ENCODE results near the gene OTUD6A. TPM values are rescaled to one million over a fixed set of nuclear protein-coding genes. Genes with fewer than 3 reads are reported as not detected.

OTUD6A gene
- total RNA-seq, 2 experiments from 2014 or later = not detected

DNA sequence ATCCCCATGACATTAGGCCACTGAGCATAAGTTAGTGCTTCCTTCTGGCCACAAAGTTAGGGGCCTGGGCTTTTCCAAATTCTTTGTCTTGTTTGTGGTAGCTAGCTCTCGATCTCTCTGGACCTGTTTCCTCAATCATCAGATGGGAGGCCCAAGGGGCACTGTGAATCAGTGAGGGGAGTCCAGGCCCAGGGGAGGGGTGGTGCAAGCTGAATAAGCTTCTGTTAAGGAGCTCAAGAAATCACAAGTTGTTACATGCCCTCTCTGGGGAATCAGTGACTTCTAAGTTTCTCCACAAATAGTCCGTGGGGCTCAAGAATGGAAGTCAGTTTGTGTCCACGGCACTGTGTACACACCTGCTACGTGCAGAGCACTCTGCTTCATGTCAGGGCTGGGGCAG is 27.6 kb upstream of the OTUD6A start:
- Mint-ChIP-seq H3K4me3 (no peak overlapping the region), H3K27me3 (no peaks in the 10 kb centered on the region), H3K27ac (no peak overlapping the region), H3K4me1 (peaks cover 10% of the 10 kb centered on the region), H3K9me3 (ENCODE audit: low read depth) (no peaks in the 10 kb centered on the region), H3K36me3 (no peaks in the 10 kb centered on the region)
- CTCF ChIA-PET = interaction anchor here (1.1 to 1.2 kb wide), 2 partner anchors 63 to 98 kb away, joined by 4 to 5 read pairs; no protein-coding TSS in a partner anchor
- DNase-seq (no peak), ATAC-seq (no peak)

- no peaks in the 10 kb centered on the region for H3K9me3 Mint-ChIP-seq (ENCODE audit: low read depth)
- no peak overlapping the region for H3K27ac Mint-ChIP-seq
- CTCF ChIA-PET = no interaction called here
- DNase-seq (no peak), ATAC-seq (no peak)
- H3K27me3 Mint-ChIP-seq = no peaks in the 10 kb centered on the region
- no peaks in the 10 kb centered on the region for H3K36me3 Mint-ChIP-seq
- no peak overlapping the region for H3K4me3 Mint-ChIP-seq
- H3K4me1 Mint-ChIP-seq = no peaks in the 10 kb centered on the region
Measured at GRCh38 chrX:70038515-70038914, 23.7 kb upstream of the OTUD6A start.

GRCh38 chrX:70038951-70039350 is 23.3 kb upstream of the OTUD6A start:
- Mint-ChIP-seq H3K27ac (no peak overlapping the region), H3K9me3 (ENCODE audit: low read depth) (no peaks in the 10 kb centered on the region), H3K4me1 (no peaks in the 10 kb centered on the region), H3K36me3 (no peaks in the 10 kb centered on the region), H3K27me3 (no peaks in the 10 kb centered on the region), H3K4me3 (no peak overlapping the region)
- ATAC-seq = no peak
- CTCF ChIA-PET = no interaction called here
- DNase-seq = no peak

DNA sequence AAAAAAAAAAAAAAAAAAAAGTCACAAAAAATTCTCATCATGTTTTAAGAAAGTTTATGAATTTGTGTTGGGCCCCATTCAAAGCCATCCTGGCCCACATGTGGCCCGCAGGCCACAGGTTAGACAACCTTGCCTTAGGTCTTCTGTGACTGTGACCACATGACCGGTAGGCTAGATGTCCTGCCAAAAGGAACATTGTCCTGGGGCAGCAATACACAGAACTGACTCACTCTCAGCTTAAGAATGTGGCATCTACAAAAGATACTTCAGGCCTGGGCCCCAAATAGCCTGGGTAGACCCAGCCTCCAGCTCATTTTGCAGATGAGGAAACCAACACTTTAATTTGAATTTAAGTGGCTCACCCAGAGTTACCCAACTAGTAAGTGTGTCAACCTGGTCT is 22.5 kb upstream of the OTUD6A start:
- Mint-ChIP-seq H3K27me3 (peaks cover 2% of the 10 kb centered on the region), H3K4me1 (no peaks in the 10 kb centered on the region), H3K9me3 (ENCODE audit: low read depth) (no peaks in the 10 kb centered on the region), H3K4me3 (no peak overlapping the region), H3K27ac (no peak overlapping the region), H3K36me3 (no peaks in the 10 kb centered on the region)
- ATAC-seq = no peak
- CTCF ChIA-PET = no interaction called here
- no peak for DNase-seq

DNA sequence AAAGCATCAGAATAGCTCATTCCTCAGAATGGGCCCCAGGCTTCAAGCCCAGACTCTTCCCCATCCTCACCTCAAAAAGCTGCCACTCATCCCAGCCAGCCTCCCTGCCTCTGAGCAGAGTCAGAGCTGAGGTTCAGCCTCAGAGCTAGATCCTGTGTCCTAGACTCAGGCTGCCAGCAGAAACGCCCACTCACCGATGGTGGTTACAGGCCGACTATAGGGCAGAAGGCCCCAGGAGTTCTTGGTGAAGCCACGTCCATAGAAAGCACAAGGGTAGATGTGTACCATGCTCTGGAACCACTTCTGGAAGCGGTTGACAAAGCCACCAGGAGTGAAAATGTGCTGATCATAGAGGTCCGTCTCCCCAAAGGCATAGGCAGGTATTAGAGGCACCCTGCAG is 20.3 kb upstream of the OTUD6A start:
- H3K9me3 Mint-ChIP-seq (ENCODE audit: low read depth) = no peaks in the 10 kb centered on the region
- no peak for ATAC-seq
- no peak overlapping the region for H3K4me3 Mint-ChIP-seq
- H3K36me3 Mint-ChIP-seq = no peaks in the 10 kb centered on the region
- no peak for DNase-seq
- H3K4me1 Mint-ChIP-seq = no peaks in the 10 kb centered on the region
- H3K27me3 Mint-ChIP-seq = peaks cover 3% of the 10 kb centered on the region
- CTCF ChIA-PET = no interaction called here
- H3K27ac Mint-ChIP-seq = no peak overlapping the region

DNA sequence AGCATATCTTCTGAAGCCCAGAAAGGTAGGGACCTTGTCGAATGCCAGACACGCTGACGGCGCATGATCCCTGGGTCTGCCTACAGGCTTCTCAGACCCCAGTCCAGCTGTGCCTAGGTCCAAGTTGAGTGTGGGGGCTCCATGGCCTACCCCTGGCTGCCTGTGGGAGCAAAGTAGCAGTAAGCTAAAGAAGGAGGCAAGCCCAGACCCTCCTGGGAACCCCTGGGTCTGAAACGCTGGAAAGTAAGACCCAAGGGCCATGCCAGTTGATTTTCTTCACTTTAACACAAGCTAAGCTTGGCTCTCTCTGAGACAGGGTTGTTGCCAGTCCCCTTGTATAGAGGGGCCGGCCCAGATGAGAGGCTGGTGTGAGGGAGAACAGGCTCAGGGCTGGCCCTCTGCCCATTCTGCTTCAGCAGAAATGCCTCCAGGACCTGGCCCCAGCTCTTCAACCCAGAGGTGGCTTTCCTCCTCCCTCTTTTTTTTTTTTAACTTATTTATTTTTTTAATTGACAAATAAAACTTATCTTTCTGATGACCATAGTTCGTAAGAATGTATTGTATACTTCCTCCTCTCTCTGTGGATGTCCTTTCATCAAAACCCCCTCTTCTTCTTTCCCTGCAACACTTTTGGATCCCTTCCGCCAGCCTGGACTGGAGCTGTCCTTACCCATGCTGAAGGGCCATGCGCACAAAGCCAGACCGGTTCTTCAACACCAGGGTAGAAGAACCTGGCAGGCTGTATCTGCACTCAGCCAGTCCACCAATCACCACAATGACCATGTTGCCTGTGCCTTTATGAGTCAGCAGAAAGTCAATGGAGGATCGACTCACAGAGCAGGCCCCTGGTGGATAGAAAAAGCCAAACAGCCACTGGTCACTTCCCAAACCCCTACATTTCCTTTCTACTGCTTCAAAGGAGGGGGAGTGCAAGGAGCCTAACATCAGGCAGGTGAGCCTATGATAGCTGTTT is 19.6 kb upstream of the OTUD6A start:
- Mint-ChIP-seq H3K36me3 (no peaks in the 10 kb centered on the region), H3K27ac (no peak overlapping the region), H3K9me3 (ENCODE audit: low read depth) (no peaks in the 10 kb centered on the region), H3K27me3 (peaks cover 5% of the 10 kb centered on the region), H3K4me1 (no peaks in the 10 kb centered on the region), H3K4me3 (no peak overlapping the region)
- DNase-seq = no peak
- CTCF ChIA-PET = no interaction called here
- no peak for ATAC-seq

- Mint-ChIP-seq H3K27me3 (peaks cover 5% of the 10 kb centered on the region), H3K4me3 (no peak overlapping the region), H3K36me3 (no peaks in the 10 kb centered on the region)
Measured at GRCh38 chrX:70043685-70044084, 18.6 kb upstream of the OTUD6A start.

GRCh38 chrX:70044541-70045245 is 17.6 kb upstream of the OTUD6A start:
- no peaks in the 10 kb centered on the region for H3K9me3 Mint-ChIP-seq (ENCODE audit: low read depth)
- H3K4me3 Mint-ChIP-seq = no peak overlapping the region
- no peak for ATAC-seq
- CTCF ChIA-PET = no interaction called here
- no peaks in the 10 kb centered on the region for H3K36me3 Mint-ChIP-seq
- H3K27me3 Mint-ChIP-seq = peaks cover 5% of the 10 kb centered on the region
- H3K27ac Mint-ChIP-seq = no peak overlapping the region
- no peak for DNase-seq
- no peaks in the 10 kb centered on the region for H3K4me1 Mint-ChIP-seq

More at GRCh38 chrX:70043685-70044084, 18.6 kb upstream of the OTUD6A start:
- DNase-seq = no peak
- H3K27ac Mint-ChIP-seq = no peak overlapping the region
- no peaks in the 10 kb centered on the region for H3K4me1 Mint-ChIP-seq
- H3K9me3 Mint-ChIP-seq (ENCODE audit: low read depth) = no peaks in the 10 kb centered on the region
- CTCF ChIA-PET = no interaction called here
- ATAC-seq = no peak

- CTCF ChIA-PET = no interaction called here
- no peak for DNase-seq
- Mint-ChIP-seq H3K4me3 (no peak overlapping the region), H3K27ac (no peak overlapping the region), H3K9me3 (ENCODE audit: low read depth) (no peaks in the 10 kb centered on the region), H3K36me3 (no peaks in the 10 kb centered on the region), H3K27me3 (peaks cover 5% of the 10 kb centered on the region), H3K4me1 (no peaks in the 10 kb centered on the region)
- no peak for ATAC-seq
Measured at GRCh38 chrX:70046978-70047377, 15.3 kb upstream of the OTUD6A start.

DNA sequence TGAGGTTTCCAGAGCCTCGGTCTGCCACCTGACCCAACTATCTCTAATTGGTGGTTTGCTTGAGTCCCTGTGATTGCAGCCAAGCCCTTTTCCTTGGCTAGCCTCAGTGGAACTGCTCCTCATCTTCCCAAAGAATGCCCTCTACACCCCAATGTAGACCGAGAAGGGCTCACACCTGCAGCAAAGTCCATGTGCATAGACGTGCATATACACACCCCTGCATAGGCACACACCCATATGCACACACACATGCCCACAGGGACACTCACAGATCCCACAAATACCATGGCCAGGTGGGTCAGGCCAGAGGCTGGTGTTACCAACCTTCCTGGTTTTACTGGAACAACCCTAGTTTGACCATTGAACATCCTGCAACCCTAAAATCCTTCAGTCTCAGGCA is 12.9 kb upstream of the OTUD6A start:
- Mint-ChIP-seq H3K4me1 (no peaks in the 10 kb centered on the region), H3K27ac (no peak overlapping the region), H3K27me3 (peaks cover 5% of the 10 kb centered on the region), H3K9me3 (ENCODE audit: low read depth) (no peaks in the 10 kb centered on the region), H3K4me3 (no peak overlapping the region), H3K36me3 (no peaks in the 10 kb centered on the region)
- CTCF ChIA-PET = no interaction called here
- no peak for ATAC-seq
- no peak for DNase-seq

DNA sequence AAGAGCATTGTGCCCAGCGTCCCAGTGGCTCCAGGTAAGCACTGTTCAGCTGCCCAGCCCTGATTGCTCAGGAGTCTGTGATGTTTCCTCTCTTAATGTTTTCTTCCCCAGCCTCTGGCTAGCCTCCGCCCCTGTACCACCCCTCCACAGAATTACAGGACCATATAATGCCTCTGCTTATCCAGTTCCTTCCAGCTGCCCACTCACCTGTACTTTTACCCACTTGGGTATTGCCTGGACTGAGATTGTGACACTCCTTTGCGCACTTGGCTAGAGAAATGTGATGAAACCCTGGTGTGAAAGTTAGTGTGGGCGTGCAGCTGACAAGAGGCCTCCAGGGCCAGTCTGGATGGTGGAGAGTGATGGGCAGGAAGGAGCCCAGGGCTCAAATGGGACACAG is 12.3 kb upstream of the OTUD6A start, which contains the start of gene AWAT2:
Gene AWAT2 (minus strand): TSS at position 14 of the 400 bp plus-strand sequence. CDS start 6 bp downstream, at position 8.
- Mint-ChIP-seq H3K4me3 (no peak within 1 kb of the TSS), H3K36me3 (no peaks in the 10 kb centered on the region), H3K27ac (no peak within 1 kb of the TSS), H3K4me1 (no peaks in the 10 kb centered on the region), H3K27me3 (peaks cover 2% of the 10 kb centered on the region), H3K9me3 (ENCODE audit: low read depth) (no peaks in the 10 kb centered on the region)
- CTCF ChIA-PET = no interaction called here
- DNase-seq (no peak), ATAC-seq (no peak)

- Mint-ChIP-seq H3K27ac (no peak overlapping the region), H3K36me3 (no peaks in the 10 kb centered on the region), H3K4me3 (no peak overlapping the region), H3K9me3 (ENCODE audit: low read depth) (no peaks in the 10 kb centered on the region), H3K4me1 (no peaks in the 10 kb centered on the region), H3K27me3 (no peaks in the 10 kb centered on the region)
- DNase-seq (no peak), ATAC-seq (no peak)
- CTCF ChIA-PET = no interaction called here
Measured at GRCh38 chrX:70052895-70053615, 9.2 kb upstream of the OTUD6A start.

DNA sequence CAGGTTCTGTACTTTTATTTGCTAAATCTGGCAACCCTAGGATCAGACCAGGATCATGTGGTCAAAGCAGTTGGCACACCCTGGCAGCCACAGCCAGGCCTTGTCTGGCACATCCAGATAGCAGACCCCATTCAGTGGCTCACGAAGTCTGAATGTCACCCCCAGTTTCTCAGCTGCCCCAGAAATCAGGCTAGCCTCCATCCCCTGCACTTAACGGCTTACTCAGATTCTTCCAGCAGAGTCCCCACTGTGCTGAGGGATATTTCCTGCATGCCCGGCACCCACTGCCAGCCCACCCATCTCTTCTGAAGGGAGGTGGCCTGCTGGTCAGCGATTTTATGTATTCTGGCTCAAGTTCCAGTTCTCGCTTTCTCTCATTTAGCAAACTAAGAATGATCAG is 7.9 kb upstream of the OTUD6A start:
- no peak for ATAC-seq
- H3K4me3 Mint-ChIP-seq = no peak overlapping the region
- CTCF ChIA-PET = no interaction called here

More for the DNA sequence above, 7.9 kb upstream of the OTUD6A start:
- no peaks in the 10 kb centered on the region for H3K36me3 Mint-ChIP-seq
- no peaks in the 10 kb centered on the region for H3K4me1 Mint-ChIP-seq
- no peak overlapping the region for H3K27ac Mint-ChIP-seq
- peaks cover 6% of the 10 kb centered on the region for H3K27me3 Mint-ChIP-seq
- H3K9me3 Mint-ChIP-seq (ENCODE audit: low read depth) = no peaks in the 10 kb centered on the region
- DNase-seq = no peak
